Tibial nerve (tissue), 4 donors: Measurements from ENCODE around the gene ATMIN.

Source experiments
- CTCF ChIP-seq, 5 experiments: fragments of 200-600 bp in 3 of 5; fragments of 450-650 bp in 2 of 5; sonication (generic) in 3 of 5; IDR thresholded peaks; one replicate each; pipeline ENCODE4 v1.5.1; 2016 to 2019; ENCODE audit warnings: antibody characterized with exemption in 5 of 5, mild to moderate bottlenecking in 3 of 5, moderate library complexity in 2 of 5
- EP300 ChIP-seq, 2 donors: sonication (generic); formaldehyde crosslinking; IDR thresholded peaks; one replicate each; pipeline ENCODE4 v1.6.1; 2017; ENCODE audit warnings: antibody characterized with exemption in 2 of 2, mild to moderate bottlenecking in 1 of 2
- POLR2A ChIP-seq, 2 donors: fragments of 450-650 bp; IDR thresholded peaks; one replicate each; pipeline ENCODE4 v1.6.1; 2017; ENCODE audit warnings: antibody characterized with exemption in 2 of 2, mild to moderate bottlenecking in 2 of 2, moderate library complexity in 2 of 2

- TF ChIP-seq POLR2A (IDR thresholded peaks at IDR 0.05) (no peak), EP300 (IDR thresholded peaks at IDR 0.05) (no peak), CTCF (IDR thresholded peaks at IDR 0.05) (no peak)
Measured at GRCh38 chr16:81040842-81041241, 5.2 kb downstream of the ATMIN start.
